GM12875 (cell line): ENCODE data around the gene ATG4C.

Experiments
- H3K4me3 ChIP-seq: one replicate; pipeline ENCODE4 v1.5.1; 2011; ENCODE audit warnings: low read depth, low read length, control low read depth
- CTCF ChIP-seq: IDR thresholded peaks from 2 replicates; pipeline ENCODE4 v1.5.1; 2011; ENCODE audit warnings: low read depth, mild to moderate bottlenecking, control low read depth, inconsistent platforms, low read length, moderate library complexity, borderline replicate concordance; ENCODE audit not compliant: insufficient read depth

ATG4C gene

GRCh38 chr1:62840555-62840954 is 56.6 kb downstream of the ATG4C start:
- TF ChIP-seq CTCF = no peak
- no peak overlapping the region for H3K4me3 ChIP-seq

- peak; percentile 44; the same call in 1 of the 2 replicates for TF ChIP-seq CTCF
- no peak overlapping the region for H3K4me3 ChIP-seq
Observed at GRCh38 chr1:62841587-62842169, 57.7 kb downstream of the ATG4C start.

GRCh38 chr1:62844030-62844429 is 60.1 kb downstream of the ATG4C start:
- H3K4me3 ChIP-seq = no peak overlapping the region
- TF ChIP-seq CTCF = no peak

- peak; percentile 7; the same call in 1 of the 2 replicates for TF ChIP-seq CTCF
Observed at GRCh38 chr1:62849031-62849430, 65.1 kb downstream of the ATG4C start.

GRCh38 chr1:62852253-62852652 is 68.3 kb downstream of the ATG4C start:
- no peak for TF ChIP-seq CTCF
- no peak overlapping the region for H3K4me3 ChIP-seq

More at GRCh38 chr1:62849031-62849430, 65.1 kb downstream of the ATG4C start:
- H3K4me3 ChIP-seq = no peak overlapping the region

- no peak for TF ChIP-seq CTCF
- H3K4me3 ChIP-seq = no peak overlapping the region
Observed at GRCh38 chr1:62856960-62857359, 73.0 kb downstream of the ATG4C start.

- TF ChIP-seq CTCF = no peak
- H3K4me3 ChIP-seq = no peak overlapping the region
Observed at GRCh38 chr1:62869217-62869754, 85.4 kb downstream of the ATG4C start.
